CD8-positive, alpha-beta memory T cell (primary cell): Measurements from ENCODE around the gene C19orf12. TPM values are rescaled to one million over a fixed set of nuclear protein-coding genes. Genes with fewer than 3 reads are reported as not detected.

Experiments used
- CTCF ChIA-PET: fragments of 350-600 bp; sonication (Branson Sonifier 250); formaldehyde crosslinking; loops from one replicate; lab custom pipeline; 2021; ENCODE audit warnings: antibody characterized with exemption; lab: Charles Lee
- POLR2A ChIA-PET: fragments of 350-600 bp; sonication (Branson Sonifier 250); formaldehyde crosslinking; loops from one replicate; lab custom pipeline; 2021; ENCODE audit warnings: antibody characterized with exemption; lab: Charles Lee
- DNase-seq, 5 donors: peaks; one replicate each; pipeline versions ENCODE4 v3.0.0 to v3.0.0-alpha.2; 2020 to 2022; ENCODE audit warnings: mixed read lengths in 1 of 5
- H3K27ac ChIP-seq: one replicate; pipeline ENCODE4 v1.7.0; 2013; ENCODE audit warnings: low read depth, mild to moderate bottlenecking, low read length, moderate library complexity
- H3K27me3 ChIP-seq: 2 replicates; pipeline ENCODE4 v1.7.0; 2013; ENCODE audit warnings: low read length, mild to moderate bottlenecking; ENCODE audit not compliant: insufficient read depth, poor library complexity, severe bottlenecking
- H3K36me3 ChIP-seq: 2 replicates; pipeline ENCODE4 v1.7.0; 2013; ENCODE audit warnings: mild to moderate bottlenecking, low read length, moderate library complexity; ENCODE audit not compliant: insufficient read depth
- H3K4me1 ChIP-seq: 2 replicates; pipeline ENCODE4 v1.7.0; 2013; ENCODE audit warnings: mild to moderate bottlenecking, low read length, moderate library complexity; ENCODE audit not compliant: insufficient read depth
- H3K4me3 ChIP-seq: 2 replicates; pipeline ENCODE4 v1.7.0; 2013; ENCODE audit warnings: mild to moderate bottlenecking, low read length
- H3K9me3 ChIP-seq: 2 replicates; pipeline ENCODE4 v1.7.0; 2013; ENCODE audit warnings: mild to moderate bottlenecking, low read length
- H3K27ac Mint-ChIP-seq, 8 donors: one replicate each; pipeline ENCODE4 v1.8.0; 2020 to 2021; ENCODE audit warnings: mixed read lengths in 8 of 8, mild to moderate bottlenecking in 6 of 8, inconsistent platforms in 3 of 8, moderate library complexity in 3 of 8
- H3K27me3 Mint-ChIP-seq, 2 donors: one replicate each; pipeline ENCODE4 v1.8.0; 2020 to 2021; ENCODE audit warnings: mixed read lengths in 2 of 2, mild to moderate bottlenecking in 1 of 2, moderate library complexity in 1 of 2
- H3K36me3 Mint-ChIP-seq, 3 donors: one replicate each; pipeline ENCODE4 v1.8.0; 2020 to 2021; ENCODE audit warnings: mixed read lengths in 3 of 3, inconsistent platforms in 1 of 3, mild to moderate bottlenecking in 1 of 3
- H3K4me1 Mint-ChIP-seq, 3 donors: one replicate each; pipeline ENCODE4 v1.8.0; 2020 to 2021; ENCODE audit warnings: mixed read lengths in 3 of 3, inconsistent platforms in 1 of 3, mild to moderate bottlenecking in 1 of 3
- H3K4me3 Mint-ChIP-seq, 7 donors: one replicate each; pipeline ENCODE4 v1.8.0; 2020 to 2021; ENCODE audit warnings: mixed read lengths in 7 of 7, mild to moderate bottlenecking in 6 of 7, moderate library complexity in 4 of 7, inconsistent platforms in 2 of 7
- H3K9me3 Mint-ChIP-seq, 5 donors: one replicate each; pipeline ENCODE4 v1.8.0; 2020 to 2022; ENCODE audit warnings: mixed read lengths in 5 of 5, mild to moderate bottlenecking in 3 of 5, moderate library complexity in 2 of 5, inconsistent platforms in 1 of 5
- polyA plus RNA-seq: library from polyadenylated mRNA; unstranded; fragments of 300-500 nt; fragmentation: Illumina TruSeq; gene quantifications from one replicate; pipeline ENCODE4 v1.2.3, GENCODE V29; 2021
- total RNA-seq, 2 experiments: library from RNA; stranded (reverse); gene quantifications; one replicate each; pipeline ENCODE4 v1.2.3, GENCODE V29; 2021

The C19orf12 gene
- total and polyA plus RNA-seq, 3 experiments from 2014 or later, result 32.3 to 35.3 (median 33.0) TPM

- Histone ChIP-seq H3K27me3 (no peaks in the 10 kb centered on the region), H3K36me3 (no peaks in the 10 kb centered on the region), H3K27ac (no peak overlapping the region), H3K4me3 (no peak overlapping the region), H3K4me1 (peaks cover 26% of the 10 kb centered on the region), H3K9me3 (no peaks in the 10 kb centered on the region)
- CTCF ChIA-PET, result interaction anchor here (0.9 to 2.5 kb wide), 6 partner anchors 14 to 79 kb away, joined by 3 to 10 read pairs (median 4); partner anchors contain the start of genes PLEKHF1 and POP4
- Mint-ChIP-seq H3K27me3 (peaks cover 0 to 1% of the 10 kb centered on the region in 2 donors), H3K4me3 (no peak overlapping the region), H3K4me1 (peaks cover 46 to 50% (median 49%) of the 10 kb centered on the region in 3 donors), H3K9me3 (peaks cover 0 to 4% (median 0%) of the 10 kb centered on the region in 5 donors), H3K36me3 (peaks cover 0 to 4% (median 0%) of the 10 kb centered on the region in 3 donors), H3K27ac (peak overlapping the region in 4 of 8 donors; percentile 14 to 50 (median 16))
- DNase-seq, result no peak
- POLR2A ChIA-PET, result no interaction called here
Measured at GRCh38 chr19:29685326-29685725, 29.7 kb downstream of the C19orf12 start.

GRCh38 chr19:29683009-29683408 is 32.1 kb downstream of the C19orf12 start:
- peaks cover 49% of the 10 kb centered on the region for H3K4me1 ChIP-seq

GRCh38 chr19:29682236-29682895 is 32.7 kb downstream of the C19orf12 start:
- CTCF ChIA-PET, result interaction anchor here (1.0 to 8.0 kb wide), 6 partner anchors 8 to 76 kb away, joined by 4 to 85 read pairs (median 14); partner anchors contain the start of genes PLEKHF1 and POP4
- H3K4me1 ChIP-seq, result peaks cover 54% of the 10 kb centered on the region
- DNase-seq, result no peak
- Mint-ChIP-seq H3K36me3 (peaks cover 0 to 7% (median 0%) of the 10 kb centered on the region in 3 donors), H3K4me1 (peaks cover 55 to 66% (median 62%) of the 10 kb centered on the region in 3 donors), H3K27me3 (no peaks in the 10 kb centered on the region), H3K4me3 (peak overlapping the region in 1 of 7 donors; percentile 37), H3K27ac (peak overlapping the region in 3 of 8 donors; percentile 22 to 95 (median 81)), H3K9me3 (no peaks in the 10 kb centered on the region)
- H3K27ac ChIP-seq, result no peak overlapping the region
- H3K27me3 ChIP-seq, result no peaks in the 10 kb centered on the region
- no peaks in the 10 kb centered on the region for H3K9me3 ChIP-seq
- H3K4me3 ChIP-seq, result no peak overlapping the region
- no peaks in the 10 kb centered on the region for H3K36me3 ChIP-seq
- POLR2A ChIA-PET, result interaction anchor here (0.6 to 2.5 kb wide), 3 partner anchors 10 to 159 kb away, joined by 4 to 14 read pairs (median 14); no protein-coding TSS in a partner anchor

More at GRCh38 chr19:29683009-29683408, 32.1 kb downstream of the C19orf12 start:
- H3K36me3 Mint-ChIP-seq, result peaks cover 0 to 4% (median 0%) of the 10 kb centered on the region in 3 donors
- ChIA-PET CTCF (interaction anchor here (1.4 to 8.0 kb wide), 5 partner anchors 11 to 33 kb away, joined by 3 to 85 read pairs (median 8); partner anchors contain the start of gene PLEKHF1), POLR2A (interaction anchor here (0.6 to 2.5 kb wide), 2 partner anchors 11 to 160 kb away, joined by 14 read pairs; no protein-coding TSS in a partner anchor)
- Histone ChIP-seq H3K27me3 (no peaks in the 10 kb centered on the region), H3K4me3 (no peak overlapping the region), H3K9me3 (no peaks in the 10 kb centered on the region), H3K27ac (no peak overlapping the region), H3K36me3 (no peaks in the 10 kb centered on the region)
- DNase-seq, result no peak
- H3K27ac Mint-ChIP-seq, result peak overlapping the region in 5 of 8 donors; percentile 17 to 81 (median 55)
- peaks cover 51 to 61% (median 60%) of the 10 kb centered on the region in 3 donors for H3K4me1 Mint-ChIP-seq
- H3K27me3 Mint-ChIP-seq, result no peaks in the 10 kb centered on the region
- peak overlapping the region in 1 of 7 donors; percentile 17 for H3K4me3 Mint-ChIP-seq
- H3K9me3 Mint-ChIP-seq, result no peaks in the 10 kb centered on the region

- peaks cover 61% of the 10 kb centered on the region for H3K4me1 ChIP-seq
- DNase-seq, result no peak
- H3K4me1 Mint-ChIP-seq, result peaks cover 58 to 74% (median 64%) of the 10 kb centered on the region in 3 donors
- H3K9me3 Mint-ChIP-seq, result no peaks in the 10 kb centered on the region
- peak overlapping the region in 6 of 7 donors; percentile 52 to 83 (median 78) for H3K4me3 Mint-ChIP-seq
- peaks cover 5% of the 10 kb centered on the region for H3K36me3 ChIP-seq
- peak overlapping the region; percentile 37 to 97 (median 92) for H3K27ac Mint-ChIP-seq
- peak overlapping the region; percentile 46 for H3K4me3 ChIP-seq
- no peaks in the 10 kb centered on the region for H3K27me3 ChIP-seq
- POLR2A ChIA-PET, result interaction anchor here (0.9 to 2.5 kb wide), 6 partner anchors 9 to 75 kb away, joined by 3 to 14 read pairs (median 4); partner anchors contain the start of genes PLEKHF1 and POP4
- CTCF ChIA-PET, result interaction anchor here (1.0 to 8.0 kb wide), 7 partner anchors 9 to 75 kb away, joined by 4 to 85 read pairs (median 14); partner anchors contain the start of genes PLEKHF1 and POP4
- H3K27ac ChIP-seq, result no peak overlapping the region
- no peaks in the 10 kb centered on the region for H3K27me3 Mint-ChIP-seq
- H3K9me3 ChIP-seq, result no peaks in the 10 kb centered on the region
- H3K36me3 Mint-ChIP-seq, result peaks cover 0 to 13% (median 1%) of the 10 kb centered on the region in 3 donors
Measured at GRCh38 chr19:29681422-29682235, 33.4 kb downstream of the C19orf12 start.

GRCh38 chr19:29680937-29681336 is 34.1 kb downstream of the C19orf12 start:
- Mint-ChIP-seq H3K36me3 (peaks cover 0 to 20% (median 1%) of the 10 kb centered on the region in 3 donors), H3K27ac (peak overlapping the region; percentile 81 to 97 (median 94)), H3K4me1 (peaks cover 62 to 77% (median 70%) of the 10 kb centered on the region in 3 donors), H3K4me3 (peak overlapping the region; percentile 26 to 83 (median 78)), H3K27me3 (no peaks in the 10 kb centered on the region), H3K9me3 (no peaks in the 10 kb centered on the region)
- ChIA-PET CTCF (interaction anchor here (1.6 to 8.0 kb wide), 7 partner anchors 9 to 71 kb away, joined by 8 to 85 read pairs (median 17); partner anchors contain the start of genes C19orf12 and PLEKHF1), POLR2A (interaction anchor here (0.9 to 2.5 kb wide), 6 partner anchors 9 to 75 kb away, joined by 3 to 14 read pairs (median 4); partner anchors contain the start of genes PLEKHF1 and POP4)
- Histone ChIP-seq H3K27ac (peak overlapping the region; percentile 7), H3K9me3 (no peaks in the 10 kb centered on the region), H3K36me3 (peaks cover 11% of the 10 kb centered on the region), H3K27me3 (no peaks in the 10 kb centered on the region), H3K4me1 (peaks cover 68% of the 10 kb centered on the region), H3K4me3 (peak overlapping the region; percentile 46)
- no peak for DNase-seq

- POLR2A ChIA-PET, result interaction anchor here (1.0 to 3.4 kb wide), 3 partner anchors 8 to 14 kb away, joined by 5 to 17 read pairs (median 14); no protein-coding TSS in a partner anchor
- H3K4me1 Mint-ChIP-seq, result peaks cover 64 to 81% (median 75%) of the 10 kb centered on the region in 3 donors
- peak overlapping the region; percentile 81 to 97 (median 94) for H3K27ac Mint-ChIP-seq
- H3K27me3 ChIP-seq, result no peaks in the 10 kb centered on the region
- H3K4me3 ChIP-seq, result peak overlapping the region; percentile 50
- H3K27me3 Mint-ChIP-seq, result no peaks in the 10 kb centered on the region
- peaks cover 73% of the 10 kb centered on the region for H3K4me1 ChIP-seq
- H3K36me3 Mint-ChIP-seq, result peaks cover 0 to 25% (median 1%) of the 10 kb centered on the region in 3 donors
- peak overlapping the region; percentile 25 for H3K27ac ChIP-seq
- peak; percentile 79 to 90 (median 86) for DNase-seq
- no peaks in the 10 kb centered on the region for H3K9me3 Mint-ChIP-seq
- peaks cover 16% of the 10 kb centered on the region for H3K36me3 ChIP-seq
- CTCF ChIA-PET, result interaction anchor here (1.0 to 8.0 kb wide), 6 partner anchors 8 to 71 kb away, joined by 3 to 85 read pairs (median 17); partner anchors contain the start of genes C19orf12 and PLEKHF1
- no peaks in the 10 kb centered on the region for H3K9me3 ChIP-seq
- H3K4me3 Mint-ChIP-seq, result peak overlapping the region; percentile 26 to 83 (median 78)
Measured at GRCh38 chr19:29680447-29680846, 34.6 kb downstream of the C19orf12 start.
